Measurements from ENCODE around the gene MYBPC3.

The MYBPC3 gene

GRCh38 chr11:47326198-47326597 lies 26.3 kb downstream of the MYBPC3 start:
- no peak for TF ChIP-seq CTCF (IDR thresholded peaks at IDR 0.05)

- TF ChIP-seq CTCF (IDR thresholded peaks at IDR 0.05), result no peak
Observed at GRCh38 chr11:47325271-47326041, 27.0 kb downstream of the MYBPC3 start.

- no peak for TF ChIP-seq CTCF (IDR thresholded peaks at IDR 0.05)
Observed at GRCh38 chr11:47324520-47324919, 28.0 kb downstream of the MYBPC3 start.

- TF ChIP-seq CTCF (IDR thresholded peaks at IDR 0.05), result no peak
Observed at GRCh38 chr11:47318166-47318565, 34.3 kb downstream of the MYBPC3 start.

GRCh38 chr11:47317064-47317828 lies 35.3 kb downstream of the MYBPC3 start:
- no peak for TF ChIP-seq CTCF (IDR thresholded peaks at IDR 0.05)

GRCh38 chr11:47314992-47315391 lies 37.5 kb downstream of the MYBPC3 start:
- no peak for TF ChIP-seq CTCF (IDR thresholded peaks at IDR 0.05)

- no peak for TF ChIP-seq CTCF (IDR thresholded peaks at IDR 0.05)
Observed at GRCh38 chr11:47308050-47308823, 44.3 kb downstream of the MYBPC3 start.
